IMR-90 (cell line): ENCODE measurements around the gene TPRKB. TPM values are rescaled to one million over a fixed set of nuclear protein-coding genes. Genes with fewer than 3 reads are reported as not detected.

Experiments
- ATAC-seq: fragments of 200-7000 bp; cut with Tn5 transposase; 2 replicates; pipeline ENCODE4 v1.9.1; 2020; ENCODE audit warnings: low read depth, mild to moderate bottlenecking, moderate library complexity
- BruUV-seq: library from RNA; stranded (reverse); fragments of 400-500 nt; replicated peaks from 2 replicates; lab custom pipeline; 2021; lab: Mats Ljungman, UMichigan
- CTCF ChIA-PET: fragments of 300-600 bp; formaldehyde crosslinking; extraction: SDS; loops from one replicate; lab custom pipeline; 2021; ENCODE audit warnings: antibody characterized with exemption; lab: Yijun Ruan, JAX
- POLR2A ChIA-PET: fragments of 300-600 bp; sonication (Branson Sonifier 250); formaldehyde crosslinking; loops from one replicate; lab custom pipeline; 2022; ENCODE audit warnings: antibody characterized with exemption; ENCODE audit not compliant: unreplicated experiment; lab: Charles Lee
- DNase-seq: peaks from one replicate; pipeline ENCODE4 v3.0.0; 2013
- H2AFZ ChIP-seq: replicated peaks from 2 replicates; pipeline ENCODE3; 2013; ENCODE audit warnings: low read length, mild to moderate bottlenecking; ENCODE audit not compliant: poor library complexity
- H2AK5ac ChIP-seq: 2 replicates; pipeline ENCODE4 v1.6.1; 2013; ENCODE audit warnings: low read depth, low read length, inconsistent platforms
- H2AK9ac ChIP-seq: replicated peaks from 2 replicates; pipeline ENCODE3; 2013; ENCODE audit warnings: mild to moderate bottlenecking, low read depth, low read length, moderate library complexity; ENCODE audit not compliant: poor library complexity
- H2BK120ac ChIP-seq: 2 replicates; pipeline ENCODE4 v1.6.1; 2013; ENCODE audit warnings: low read depth, low read length, inconsistent platforms
- H2BK15ac ChIP-seq: 3 replicates; pipeline ENCODE4 v1.6.1; 2013; ENCODE audit warnings: low read depth, low read length, inconsistent platforms
- H2BK20ac ChIP-seq: 2 replicates; pipeline ENCODE4 v1.6.1; 2013; ENCODE audit warnings: low read depth, mild to moderate bottlenecking, inconsistent platforms, low read length, moderate library complexity
- H2BK5ac ChIP-seq: 2 replicates; pipeline ENCODE4 v1.6.1; 2013; ENCODE audit warnings: mild to moderate bottlenecking, low read depth, low read length, inconsistent platforms; ENCODE audit not compliant: poor library complexity, severe bottlenecking
- H3K14ac ChIP-seq: replicated peaks from 2 replicates; pipeline ENCODE4 v1.6.1; 2013; ENCODE audit warnings: low read depth, low read length, inconsistent platforms
- H3K18ac ChIP-seq: 2 replicates; pipeline ENCODE4 v1.6.1; 2013; ENCODE audit warnings: low read depth, low read length, control low read depth
- H3K23ac ChIP-seq: 2 replicates; pipeline ENCODE4 v1.6.1; 2013; ENCODE audit warnings: low read depth, low read length, inconsistent platforms
- H3K27ac ChIP-seq: 2 replicates; pipeline ENCODE4 v1.5.1; 2013; ENCODE audit warnings: mild to moderate bottlenecking, control low read depth, low read length; ENCODE audit not compliant: insufficient read depth
- H3K27me3 ChIP-seq: 2 replicates; pipeline ENCODE4 v1.6.1; 2013; ENCODE audit warnings: low read length; ENCODE audit not compliant: control insufficient read depth, insufficient read depth
- H3K36me3 ChIP-seq: 2 replicates; pipeline ENCODE4 v1.6.1; 2013; ENCODE audit warnings: low read length, mixed read lengths; ENCODE audit not compliant: control insufficient read depth, insufficient read depth
- H3K4ac ChIP-seq: 2 replicates; pipeline ENCODE4 v1.6.1; 2013; ENCODE audit warnings: low read depth, low read length, inconsistent platforms
- H3K4me1 ChIP-seq: 2 replicates; pipeline ENCODE4 v1.6.1; 2013; ENCODE audit warnings: low read length, mixed read lengths; ENCODE audit not compliant: control insufficient read depth, insufficient read depth
- H3K4me2 ChIP-seq: 2 replicates; pipeline ENCODE4 v1.6.1; 2013; ENCODE audit warnings: low read depth, mild to moderate bottlenecking, control low read depth, low read length, moderate library complexity
- H3K4me3 ChIP-seq: 2 replicates; pipeline ENCODE4 v1.5.1; 2013; ENCODE audit warnings: low read depth, mild to moderate bottlenecking, control low read depth, low read length, moderate library complexity; ENCODE audit not compliant: insufficient read depth
- H3K56ac ChIP-seq: 2 replicates; pipeline ENCODE4 v1.6.1; 2013; ENCODE audit warnings: low read length, inconsistent platforms; ENCODE audit not compliant: insufficient read depth; ENCODE audit errors: extremely low read depth
- H3K79me1 ChIP-seq, 2 experiments: 2 replicates each; pipeline ENCODE4 v1.6.1; 2013; ENCODE audit warnings: low read length in 2 of 2, inconsistent platforms in 1 of 2, low read depth in 1 of 2
- H3K9ac ChIP-seq: 2 replicates; pipeline ENCODE4 v1.6.1; 2013; ENCODE audit warnings: low read depth, low read length, control low read depth
- H3K9me1 ChIP-seq: 2 replicates; pipeline ENCODE4 v1.6.1; 2013; ENCODE audit warnings: low read length, inconsistent platforms; ENCODE audit not compliant: insufficient read depth
- H3K9me3 ChIP-seq: 2 replicates; pipeline ENCODE4 v1.6.1; 2013; ENCODE audit warnings: low read length; ENCODE audit not compliant: control insufficient read depth, insufficient read depth
- H4K20me1 ChIP-seq: 2 replicates; pipeline ENCODE4 v1.6.1; 2013; ENCODE audit warnings: low read length, inconsistent platforms; ENCODE audit not compliant: insufficient read depth
- H4K5ac ChIP-seq: 2 replicates; pipeline ENCODE4 v1.6.1; 2013; ENCODE audit warnings: mild to moderate bottlenecking, low read depth, low read length, control low read depth
- H4K8ac ChIP-seq, 2 experiments: 2 replicates each; pipeline ENCODE4 v1.6.1; 2013; ENCODE audit warnings: low read depth in 2 of 2, low read length in 2 of 2, control low read depth in 1 of 2, inconsistent platforms in 1 of 2
- H4K91ac ChIP-seq: 2 replicates; pipeline ENCODE4 v1.6.1; 2013; ENCODE audit warnings: low read depth, low read length, inconsistent platforms; ENCODE audit not compliant: insufficient read depth
- RAD21 ChIP-seq: IDR thresholded peaks from 2 replicates; pipeline ENCODE4 v1.6.1; 2012; ENCODE audit warnings: low read length, improper control_type of control experiment
- RFX5 ChIP-seq: IDR thresholded peaks from 2 replicates; pipeline ENCODE4 v1.8.0; 2012; ENCODE audit warnings: low read depth, mild to moderate bottlenecking, low read length, moderate library complexity
- SMC3 ChIP-seq: fragments of 150-350 bp; IDR thresholded peaks from 2 replicates; pipeline ENCODE4 v1.6.1; 2016; ENCODE audit warnings: low read depth, mild to moderate bottlenecking, antibody characterized with exemption, low read length, moderate library complexity
- WGBS, 2 experiments: methylation state at CpG; one replicate each; pipeline versions ENCODE4 v1.1.5 to v1.1.7; 2013; ENCODE audit warnings: missing lambda C conversion rate in 2 of 2; ENCODE audit not compliant: insufficient read length in 1 of 2; ENCODE audit errors: extremely low coverage in 2 of 2; 5-methylcytosine and 5-hydroxymethylcytosine counted together
- dilution Hi-C: fragments of 300-500 bp; cut with HindIII; formaldehyde crosslinking; loops from one replicate; pipeline ENCODE4 v1.14.3; 2018; ENCODE audit warnings: low sequenced_read_pairs; ENCODE audit not compliant: unreplicated experiment
- in situ Hi-C: fragments of 300-500 bp; cut with MboI; formaldehyde crosslinking; loops from 3 replicates; pipeline ENCODE4 v1.14.3; 2019; ENCODE audit warnings: low sequenced_read_pairs, inconsistent platforms, mixed read lengths
- intact Hi-C: fragments of 100-400 bp; cut with micrococcal nuclease; formaldehyde crosslinking; loops from 2 replicates; pipeline ENCODE4 v1.10.0; 2022
- polyA plus RNA-seq, 3 experiments: library from polyadenylated mRNA; depleted of rRNA; stranded (reverse); fragments of >200 nt; gene quantifications; 2 replicates each; pipeline ENCODE4 v1.2.3, GENCODE V29; 2012; ENCODE audit warnings: low replicate concordance in 1 of 3
- total RNA-seq: library from RNA; depleted of rRNA; stranded (reverse); fragments of >200 nt; gene quantifications from 2 replicates; pipeline ENCODE4 v1.2.3, GENCODE V29; 2012

Gene TPRKB
- total and polyA plus RNA-seq, 2 of the 4 experiments (the other 2 are of a cell fraction) = 35.3 to 37.6 TPM

GRCh38 chr2:73708527-73708926 lies 28.6 kb downstream of the TPRKB start:
- DNase-seq (no peak), ATAC-seq (no peak)
- Histone ChIP-seq H2AK5ac (no peak overlapping the region), H4K8ac (no peak overlapping the region), H3K79me1 (no peaks in the 10 kb centered on the region), H2BK20ac (no peak overlapping the region), H3K4me1 (no peaks in the 10 kb centered on the region), H4K91ac (no peak overlapping the region), H2BK120ac (no peak overlapping the region), H3K56ac (no peak overlapping the region), H3K18ac (no peak overlapping the region), H3K4me2 (no peak overlapping the region), H3K14ac (no peak overlapping the region), H2AK9ac (no peak overlapping the region), H3K23ac (no peak overlapping the region), H4K20me1 (no peaks in the 10 kb centered on the region), H3K27ac (no peak overlapping the region), H2BK5ac (no peak overlapping the region), H3K9ac (no peak overlapping the region), H2AFZ (no peak overlapping the region), H3K36me3 (no peaks in the 10 kb centered on the region), H3K27me3 (peaks cover 29% of the 10 kb centered on the region), H3K4me3 (no peak overlapping the region), H3K9me1 (no peaks in the 10 kb centered on the region), H3K9me3 (no peaks in the 10 kb centered on the region), H2BK15ac (no peak overlapping the region), H3K4ac (no peak overlapping the region), H4K5ac (no peak overlapping the region)
- in situ Hi-C loops = no loop called here
- intact Hi-C loops = no loop called here
- POLR2A ChIA-PET = no interaction called here
- BruUV-seq = no TSS peak
- dilution Hi-C loops = no loop called here
- CTCF ChIA-PET = no interaction called here
- no peak for TF ChIP-seq SMC3
- TF ChIP-seq RAD21 = no peak
- no peak for TF ChIP-seq RFX5
- WGBS, 2 experiments = 84% methylated on average over 5 of the region's 9 CpGs; no CpG with 5 or more reads in 1 of the 2 experiments
